ENCODE results near the gene ARSB. TPM values are rescaled to one million over a fixed set of nuclear protein-coding genes. Genes with fewer than 3 reads are reported as not detected.

Gene ARSB
- polyA plus RNA-seq, 2 of the 4 experiments (the other 2 are of a cell fraction), result 8.4 to 13.4 TPM

DNA sequence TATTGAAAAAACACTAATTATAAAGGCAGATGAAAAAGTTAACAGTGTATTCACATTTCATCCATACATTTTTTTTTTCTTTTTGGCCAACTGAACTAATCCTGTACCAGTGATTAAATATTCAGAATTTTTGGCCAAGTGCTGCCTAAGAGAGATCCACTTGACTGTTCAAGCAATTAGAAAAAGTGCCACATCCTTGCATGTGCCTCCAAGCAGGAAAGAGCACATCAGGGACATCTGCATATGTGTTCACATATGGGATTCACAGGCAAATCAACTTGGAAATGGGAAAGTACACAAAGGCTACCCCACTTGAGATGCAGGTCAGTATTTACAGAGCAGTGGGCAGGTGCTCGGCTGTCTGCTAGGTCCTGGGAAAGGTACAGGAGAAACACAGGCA, 173.2 kb downstream of the ARSB start:
- no peak for TF ChIP-seq EP300 (IDR thresholded peaks at IDR 0.05)
- no peak for TF ChIP-seq POLR2A (IDR thresholded peaks at IDR 0.05; ENCODE audit: low read length)
- no peak for TF ChIP-seq RAD21 (conservative IDR thresholded peaks at IDR 0.05 in 1 of 2, IDR thresholded peaks at IDR 0.05 in 1 of 2)
- TF ChIP-seq KDM5A (IDR thresholded peaks at IDR 0.05), result no peak
- TF ChIP-seq, protein P1, sequence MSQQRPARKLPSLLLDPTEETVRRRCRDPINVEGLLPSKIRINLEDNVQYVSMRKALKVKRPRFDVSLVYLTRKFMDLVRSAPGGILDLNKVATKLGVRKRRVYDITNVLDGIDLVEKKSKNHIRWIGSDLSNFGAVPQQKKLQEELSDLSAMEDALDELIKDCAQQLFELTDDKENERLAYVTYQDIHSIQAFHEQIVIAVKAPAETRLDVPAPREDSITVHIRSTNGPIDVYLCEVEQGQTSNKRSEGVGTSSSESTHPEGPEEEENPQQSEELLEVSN (IDR thresholded peaks at IDR 0.05; ENCODE audit: borderline replicate concordance, low read depth), result no peak
- TF ChIP-seq, protein P2, sequence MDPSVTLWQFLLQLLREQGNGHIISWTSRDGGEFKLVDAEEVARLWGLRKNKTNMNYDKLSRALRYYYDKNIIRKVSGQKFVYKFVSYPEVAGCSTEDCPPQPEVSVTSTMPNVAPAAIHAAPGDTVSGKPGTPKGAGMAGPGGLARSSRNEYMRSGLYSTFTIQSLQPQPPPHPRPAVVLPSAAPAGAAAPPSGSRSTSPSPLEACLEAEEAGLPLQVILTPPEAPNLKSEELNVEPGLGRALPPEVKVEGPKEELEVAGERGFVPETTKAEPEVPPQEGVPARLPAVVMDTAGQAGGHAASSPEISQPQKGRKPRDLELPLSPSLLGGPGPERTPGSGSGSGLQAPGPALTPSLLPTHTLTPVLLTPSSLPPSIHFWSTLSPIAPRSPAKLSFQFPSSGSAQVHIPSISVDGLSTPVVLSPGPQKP (IDR thresholded peaks at IDR 0.05; ENCODE audit: low read depth, low read length), result no peak
- no peak for TF ChIP-seq CHD2 (IDR thresholded peaks at IDR 0.05; ENCODE audit: low read length, partially characterized antibody)
- TF ChIP-seq CBX2 (IDR thresholded peaks at IDR 0.05; ENCODE audit: borderline replicate concordance, low read depth), result no peak
- TF ChIP-seq TP53 (CRISPR knock-in tag; IDR thresholded peaks at IDR 0.05), result no peak
- TF ChIP-seq, protein P3, sequence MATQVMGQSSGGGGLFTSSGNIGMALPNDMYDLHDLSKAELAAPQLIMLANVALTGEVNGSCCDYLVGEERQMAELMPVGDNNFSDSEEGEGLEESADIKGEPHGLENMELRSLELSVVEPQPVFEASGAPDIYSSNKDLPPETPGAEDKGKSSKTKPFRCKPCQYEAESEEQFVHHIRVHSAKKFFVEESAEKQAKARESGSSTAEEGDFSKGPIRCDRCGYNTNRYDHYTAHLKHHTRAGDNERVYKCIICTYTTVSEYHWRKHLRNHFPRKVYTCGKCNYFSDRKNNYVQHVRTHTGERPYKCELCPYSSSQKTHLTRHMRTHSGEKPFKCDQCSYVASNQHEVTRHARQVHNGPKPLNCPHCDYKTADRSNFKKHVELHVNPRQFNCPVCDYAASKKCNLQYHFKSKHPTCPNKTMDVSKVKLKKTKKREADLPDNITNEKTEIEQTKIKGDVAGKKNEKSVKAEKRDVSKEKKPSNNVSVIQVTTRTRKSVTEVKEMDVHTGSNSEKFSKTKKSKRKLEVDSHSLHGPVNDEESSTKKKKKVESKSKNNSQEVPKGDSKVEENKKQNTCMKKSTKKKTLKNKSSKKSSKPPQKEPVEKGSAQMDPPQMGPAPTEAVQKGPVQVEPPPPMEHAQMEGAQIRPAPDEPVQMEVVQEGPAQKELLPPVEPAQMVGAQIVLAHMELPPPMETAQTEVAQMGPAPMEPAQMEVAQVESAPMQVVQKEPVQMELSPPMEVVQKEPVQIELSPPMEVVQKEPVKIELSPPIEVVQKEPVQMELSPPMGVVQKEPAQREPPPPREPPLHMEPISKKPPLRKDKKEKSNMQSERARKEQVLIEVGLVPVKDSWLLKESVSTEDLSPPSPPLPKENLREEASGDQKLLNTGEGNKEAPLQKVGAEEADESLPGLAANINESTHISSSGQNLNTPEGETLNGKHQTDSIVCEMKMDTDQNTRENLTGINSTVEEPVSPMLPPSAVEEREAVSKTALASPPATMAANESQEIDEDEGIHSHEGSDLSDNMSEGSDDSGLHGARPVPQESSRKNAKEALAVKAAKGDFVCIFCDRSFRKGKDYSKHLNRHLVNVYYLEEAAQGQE (IDR thresholded peaks at IDR 0.05), result no peak
- TF ChIP-seq, protein P4, sequence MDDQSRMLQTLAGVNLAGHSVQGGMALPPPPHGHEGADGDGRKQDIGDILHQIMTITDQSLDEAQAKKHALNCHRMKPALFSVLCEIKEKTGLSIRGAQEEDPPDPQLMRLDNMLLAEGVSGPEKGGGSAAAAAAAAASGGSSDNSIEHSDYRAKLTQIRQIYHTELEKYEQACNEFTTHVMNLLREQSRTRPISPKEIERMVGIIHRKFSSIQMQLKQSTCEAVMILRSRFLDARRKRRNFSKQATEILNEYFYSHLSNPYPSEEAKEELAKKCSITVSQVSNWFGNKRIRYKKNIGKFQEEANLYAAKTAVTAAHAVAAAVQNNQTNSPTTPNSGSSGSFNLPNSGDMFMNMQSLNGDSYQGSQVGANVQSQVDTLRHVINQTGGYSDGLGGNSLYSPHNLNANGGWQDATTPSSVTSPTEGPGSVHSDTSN (IDR thresholded peaks at IDR 0.05), result no peak
- no peak for TF ChIP-seq EHMT2 (IDR thresholded peaks at IDR 0.05; ENCODE audit: low read depth)
- CTCF ChIA-PET, result no interaction called here
- FAIRE-seq, result no peak

DNA sequence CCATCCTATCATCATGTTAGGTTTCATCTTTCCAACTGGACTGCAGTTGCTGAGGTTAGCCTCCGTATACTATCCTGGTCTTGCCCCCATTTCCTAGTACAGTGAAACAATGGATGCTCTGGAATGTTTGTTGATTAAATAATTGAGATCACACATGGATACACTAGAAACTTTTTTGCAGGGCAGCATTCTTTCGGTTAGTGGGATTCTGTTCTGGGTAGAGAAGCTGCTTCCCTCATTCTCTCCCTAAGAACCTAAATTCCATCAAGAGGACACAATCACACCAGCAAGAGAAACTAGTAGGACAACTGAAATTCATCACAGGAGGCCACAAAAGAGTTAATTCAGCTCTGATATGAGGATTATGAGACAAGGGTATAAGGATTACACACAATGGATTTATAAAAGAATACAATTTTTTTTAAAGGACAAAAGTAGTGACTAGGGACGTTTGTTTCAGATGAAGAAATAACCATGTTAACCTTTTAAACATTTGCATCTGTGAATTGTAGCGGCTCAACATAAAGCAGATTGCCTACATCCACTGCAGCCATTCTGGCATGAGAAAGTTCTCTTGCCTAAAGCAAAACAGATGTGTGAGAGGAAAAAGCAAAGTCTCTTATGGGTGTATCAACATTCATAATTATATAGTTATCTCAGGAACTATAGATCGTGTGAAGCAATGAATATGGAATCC, 173.8 kb downstream of the ARSB start:
- Histone ChIP-seq H3K4me3 (no peak overlapping the region), H3K4me2 (no peak overlapping the region), H3K27ac (no peak overlapping the region), H3K9me3 (no peaks in the 10 kb centered on the region), H3K4me1 (no peaks in the 10 kb centered on the region)
- CTCF ChIA-PET, result no interaction called here
- 80% methylated on average over 5 of the region's 5 CpGs for WGBS (ENCODE audit: missing lambda C conversion rate)
- no peak for TF ChIP-seq CHD2 (IDR thresholded peaks at IDR 0.05; ENCODE audit: low read length, partially characterized antibody)
- no peak for TF ChIP-seq BHLHE40 (IDR thresholded peaks at IDR 0.05; ENCODE audit: low read depth, low read length)
- TF ChIP-seq, protein P2 (IDR thresholded peaks at IDR 0.05; ENCODE audit: low read depth, low read length), result no peak
- no peak for TF ChIP-seq MAFK (IDR thresholded peaks at IDR 0.05; ENCODE audit: partially characterized antibody)
- TF ChIP-seq RAD21 (conservative IDR thresholded peaks at IDR 0.05 in 1 of 2, IDR thresholded peaks at IDR 0.05 in 1 of 2), result no peak
- no peak for TF ChIP-seq ZC3H11A (IDR thresholded peaks at IDR 0.05)
- no peak for TF ChIP-seq PHF8 (IDR thresholded peaks at IDR 0.05; ENCODE audit: borderline replicate concordance, low read depth)
- no peak for TF ChIP-seq TP53 (CRISPR knock-in tag; IDR thresholded peaks at IDR 0.05)
- no peak for TF ChIP-seq EHF (CRISPR knock-in tag; IDR thresholded peaks at IDR 0.05)
- POLR2A ChIA-PET, result no interaction called here
- ATAC-seq (no peak), FAIRE-seq (no peak), DNase-seq (ENCODE audit: low read depth in 1 of 2, low spot score in 1 of 2) (no peak)

More for the DNA sequence above, 173.2 kb downstream of the ARSB start:
- no peak for DNase-seq (ENCODE audit: low read depth in 1 of 2, low spot score in 1 of 2)
- Histone ChIP-seq H3K4me1 (no peaks in the 10 kb centered on the region), H3K27ac (no peak overlapping the region), H3K9me3 (no peaks in the 10 kb centered on the region), H3K4me2 (no peak overlapping the region), H3K4me3 (no peak overlapping the region)
- WGBS (ENCODE audit: missing lambda C conversion rate), result 95% methylated on average over 1 of the region's 1 CpG
- no peak for ATAC-seq
- POLR2A ChIA-PET, result no interaction called here

Measured in A549 (cell line).